Uterus (tissue), 2 donors: ENCODE measurements around the gene METTL3.

Experiments used
- CTCF ChIP-seq, 4 experiments: fragments of 200-600 bp in 2 of 4; fragments of 450-650 bp in 2 of 4; sonication (generic) in 2 of 4; IDR thresholded peaks; one replicate each; pipeline ENCODE4 v1.5.1; 2016 to 2019; ENCODE audit warnings: antibody characterized with exemption in 4 of 4, mild to moderate bottlenecking in 2 of 4, moderate library complexity in 1 of 4
- POLR2A ChIP-seq, 2 donors: fragments of 450-650 bp; IDR thresholded peaks; one replicate each; pipeline ENCODE4 v1.6.1; 2016; ENCODE audit warnings: antibody characterized with exemption in 2 of 2, mild to moderate bottlenecking in 1 of 2, moderate library complexity in 1 of 2

GRCh38 chr14:21543963-21544362 is 32.8 kb upstream of the METTL3 start:
- TF ChIP-seq CTCF (IDR thresholded peaks at IDR 0.05) (no peak), POLR2A (IDR thresholded peaks at IDR 0.05) (no peak)
